GM18520 (cell line): Measurements from ENCODE around the gene TRIM41.

Experiments used
- ATAC-seq: cut with Tn5 transposase; IDR thresholded peaks from one replicate; pipeline ENCODE4 v1.9.1; 2021; ENCODE audit not compliant: unreplicated experiment

Gene TRIM41

GRCh38 chr5:181231432-181231831 is 8.4 kb downstream of the TRIM41 start:
- no peak for ATAC-seq

GRCh38 chr5:181232593-181232992 is 9.5 kb downstream of the TRIM41 start:
- no peak for ATAC-seq

DNA sequence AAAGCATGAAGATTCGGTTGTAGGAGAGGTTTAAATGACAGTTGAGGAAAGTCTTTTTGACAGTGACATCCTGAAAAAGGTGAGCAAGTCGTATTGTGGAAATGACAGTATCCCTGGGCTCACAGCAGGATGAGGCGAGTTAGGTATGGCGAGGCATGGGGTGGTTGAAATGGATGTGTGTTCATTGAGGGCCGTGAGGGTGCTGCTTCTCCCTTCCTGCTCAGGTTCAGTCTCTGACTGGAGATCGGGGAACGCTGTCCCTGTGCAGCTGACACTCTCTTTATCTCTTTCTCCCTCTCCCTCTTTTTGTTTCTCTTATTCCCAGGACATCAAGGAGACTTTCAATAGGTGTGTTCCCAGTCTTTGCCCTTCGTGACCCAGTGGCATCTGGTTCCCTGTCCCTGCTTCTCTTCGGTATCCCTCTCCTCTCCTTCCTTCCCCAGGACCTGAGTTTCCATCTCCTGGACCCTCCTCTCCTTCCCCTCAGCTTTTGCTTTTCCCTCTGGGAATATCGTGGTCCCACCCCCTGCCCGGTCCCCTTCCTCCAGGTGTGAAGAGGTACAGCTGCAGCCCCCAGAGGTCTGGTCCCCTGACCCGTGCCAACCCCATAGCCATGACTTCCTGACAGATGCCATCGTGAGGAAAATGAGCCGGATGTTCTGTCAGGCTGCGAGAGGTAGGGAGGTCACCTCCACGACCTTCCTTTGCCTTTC is 10.2 kb downstream of the TRIM41 start:
- ATAC-seq, result no peak

GRCh38 chr5:181233801-181234454 is 10.8 kb downstream of the TRIM41 start:
- ATAC-seq, result no peak

GRCh38 chr5:181234455-181235306 is 11.6 kb downstream of the TRIM41 start:
- ATAC-seq, result no peak

- no peak for ATAC-seq
Observed at GRCh38 chr5:181235323-181235688, 12.2 kb downstream of the TRIM41 start.

DNA sequence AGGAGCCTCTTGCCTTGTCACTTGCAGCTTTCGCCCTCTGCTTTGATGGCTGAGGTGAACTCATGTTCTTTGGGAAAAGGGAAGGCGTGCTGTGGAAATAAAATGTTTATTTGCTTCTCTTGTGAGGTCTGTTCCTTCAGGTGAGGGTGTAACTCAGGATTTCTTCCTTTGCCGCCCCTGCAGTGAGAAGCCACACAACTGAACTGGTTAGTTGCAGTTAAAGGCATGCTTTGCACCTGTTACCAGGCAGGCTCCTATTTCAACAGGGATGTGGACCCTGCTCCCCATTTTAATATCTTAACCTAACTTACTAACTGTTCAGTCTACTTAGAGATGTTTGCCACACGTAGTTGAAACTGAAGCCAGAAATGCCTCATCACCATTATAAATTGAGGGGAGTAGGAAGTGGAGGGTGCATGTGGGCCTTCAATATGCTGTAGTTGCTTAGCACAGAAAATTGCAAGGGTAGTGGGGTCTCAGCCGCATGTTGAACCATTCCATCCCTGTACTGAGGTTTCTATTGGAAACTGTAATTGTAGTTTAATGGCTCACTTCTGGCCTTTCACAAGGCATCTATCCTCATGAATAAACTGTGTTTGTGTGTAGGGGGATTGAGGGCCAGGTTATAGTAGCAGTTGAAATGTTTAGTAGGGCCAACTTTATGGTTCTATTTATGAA is 12.7 kb downstream of the TRIM41 start:
- ATAC-seq, result no peak

- ATAC-seq, result no peak
Observed at GRCh38 chr5:181236471-181236870, 13.4 kb downstream of the TRIM41 start.

DNA sequence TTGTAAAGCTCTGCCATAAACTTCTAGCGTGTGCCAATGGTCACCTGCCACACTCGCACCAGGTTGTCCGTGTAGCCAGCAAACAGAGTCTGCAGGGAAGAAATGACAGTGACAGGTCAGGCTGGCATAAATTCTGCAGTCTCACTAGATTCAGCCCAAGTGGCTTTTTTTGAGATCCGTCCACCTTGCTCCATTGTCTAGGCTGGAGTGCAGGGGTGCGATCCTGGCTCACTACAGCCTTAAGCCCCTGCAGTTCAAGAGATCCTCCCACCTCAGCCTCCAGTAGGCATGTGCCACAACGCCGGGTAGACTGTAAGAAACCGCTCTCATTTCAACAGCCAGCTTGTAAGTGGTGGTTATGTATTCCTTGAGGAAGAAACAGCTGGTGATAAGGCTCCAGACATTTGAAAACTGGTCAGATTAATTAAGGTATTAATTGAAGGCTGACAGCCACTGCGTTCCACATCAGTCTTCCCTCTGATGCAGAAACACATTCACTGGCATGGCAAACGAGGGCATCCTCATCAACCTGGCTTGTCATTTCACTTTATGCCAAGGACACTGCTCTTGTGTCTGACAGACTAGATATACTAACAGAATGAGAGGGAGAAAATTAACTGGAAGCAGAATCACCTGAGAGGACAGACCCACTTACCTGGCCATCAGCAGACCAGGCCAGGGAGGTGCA is 14.0 kb downstream of the TRIM41 start:
- ATAC-seq, result no peak

DNA sequence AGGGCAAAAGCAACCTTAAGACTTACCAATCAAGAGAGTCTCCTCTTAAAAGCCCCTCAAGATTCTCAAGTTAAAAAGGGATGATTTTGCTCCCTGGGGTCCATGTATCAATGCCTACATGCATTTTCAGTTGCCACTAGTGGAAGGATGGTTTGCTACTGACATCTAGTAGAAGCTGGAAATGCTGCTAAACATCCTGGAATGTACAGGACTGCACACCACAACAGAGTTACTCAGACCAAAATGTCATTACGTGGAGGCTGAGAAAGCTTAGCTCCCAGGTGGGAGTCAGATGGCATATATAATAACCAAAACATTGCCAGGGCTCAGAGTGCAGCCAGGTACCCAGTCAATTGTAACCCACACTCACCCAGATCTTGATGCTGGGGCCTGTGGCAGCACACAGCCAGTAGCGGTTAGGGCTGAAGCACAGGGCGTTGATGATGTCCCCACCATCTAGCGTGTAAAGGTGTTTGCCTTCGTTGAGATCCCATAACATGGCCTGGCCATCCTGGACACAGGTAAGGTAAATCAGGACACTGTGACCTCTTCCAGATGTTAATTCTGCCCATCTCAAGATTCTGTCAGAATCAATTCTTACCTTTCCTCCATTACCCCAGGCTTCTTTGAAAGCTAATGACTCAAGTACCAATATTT is 14.8 kb downstream of the TRIM41 start:
- no peak for ATAC-seq

- no peak for ATAC-seq
Observed at GRCh38 chr5:181239062-181239663, 16.1 kb downstream of the TRIM41 start.

DNA sequence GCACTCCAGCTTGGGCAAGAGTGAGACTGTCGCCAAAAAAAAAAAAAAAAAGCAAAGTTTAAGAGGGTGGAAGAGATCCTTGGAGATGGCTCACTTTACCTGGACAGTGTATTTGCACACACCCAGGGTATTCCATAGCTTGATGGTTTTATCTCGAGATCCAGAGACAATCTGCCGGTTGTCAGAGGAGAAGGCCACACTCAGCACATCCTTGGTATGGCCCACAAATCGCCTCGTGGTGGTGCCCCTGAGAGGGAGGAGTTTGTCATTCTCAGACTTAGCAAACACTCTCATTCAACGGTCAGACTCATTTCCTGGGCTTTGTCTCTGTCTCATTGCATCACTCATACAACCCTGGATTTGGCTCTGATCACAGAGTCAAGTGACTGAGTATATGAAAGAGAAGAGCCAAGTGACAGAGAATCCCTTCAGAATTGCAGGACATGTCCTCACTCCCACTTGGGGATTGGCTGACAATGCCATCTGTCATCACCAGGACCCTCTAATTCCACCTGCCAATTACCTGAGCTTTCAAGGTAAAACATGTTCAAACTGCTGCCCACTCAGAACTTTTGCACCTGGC is 18.4 kb downstream of the TRIM41 start:
- ATAC-seq, result no peak

DNA sequence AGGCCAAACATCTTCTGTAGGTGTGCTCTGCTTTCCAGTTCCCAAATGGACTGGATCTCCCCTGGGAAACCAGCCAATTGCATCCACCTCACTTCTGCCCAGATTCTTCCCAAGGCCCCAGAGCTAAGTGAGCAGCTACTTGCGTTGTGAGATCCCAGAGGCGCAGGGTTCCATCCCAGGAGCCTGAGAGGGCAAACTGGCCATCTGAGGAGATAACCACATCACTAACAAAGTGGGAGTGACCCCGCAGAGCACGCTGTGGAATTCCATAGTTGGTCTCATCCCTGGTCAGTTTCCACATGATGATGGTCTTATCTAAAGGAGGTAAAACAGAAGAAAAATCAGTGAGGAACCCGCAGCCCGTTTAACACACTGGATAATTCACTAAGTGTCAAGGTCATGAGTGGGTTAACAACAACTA is 19.0 kb downstream of the TRIM41 start:
- no peak for ATAC-seq

DNA sequence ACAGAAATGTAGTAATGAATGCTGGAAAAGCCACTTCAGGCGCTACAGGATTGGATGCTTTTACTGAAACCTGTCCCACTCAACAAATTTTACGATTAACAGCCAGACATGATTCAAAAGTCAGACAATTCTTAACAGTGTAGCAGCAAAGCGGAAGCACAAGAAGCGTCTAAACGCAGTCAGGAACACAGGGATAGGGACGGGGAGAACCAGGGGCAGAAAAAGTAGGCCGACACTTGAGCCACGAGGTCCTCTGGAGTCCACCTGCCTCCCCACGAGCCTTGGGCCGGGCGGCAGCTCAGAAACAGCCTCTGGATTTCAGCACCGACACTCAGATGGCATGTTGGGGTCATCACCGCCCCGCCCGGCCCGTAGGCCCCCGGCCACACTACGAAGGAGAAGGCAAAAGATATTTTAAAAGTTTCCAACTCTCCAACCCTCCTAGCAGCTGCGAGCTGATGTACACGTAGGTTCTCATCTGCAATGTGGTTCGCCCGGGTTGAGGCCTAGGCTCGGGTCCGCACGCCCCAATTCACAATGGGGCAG is 20.0 kb downstream of the TRIM41 start:
- no peak for ATAC-seq

GRCh38 chr5:181243564-181244343 is 20.7 kb downstream of the TRIM41 start, which contains the start of gene RACK1:
TSS of gene RACK1 (minus strand) at chr5:181243906. CDS start at chr5:181243800, 106 bp downstream.
- peak; percentile 44 for ATAC-seq

DNA sequence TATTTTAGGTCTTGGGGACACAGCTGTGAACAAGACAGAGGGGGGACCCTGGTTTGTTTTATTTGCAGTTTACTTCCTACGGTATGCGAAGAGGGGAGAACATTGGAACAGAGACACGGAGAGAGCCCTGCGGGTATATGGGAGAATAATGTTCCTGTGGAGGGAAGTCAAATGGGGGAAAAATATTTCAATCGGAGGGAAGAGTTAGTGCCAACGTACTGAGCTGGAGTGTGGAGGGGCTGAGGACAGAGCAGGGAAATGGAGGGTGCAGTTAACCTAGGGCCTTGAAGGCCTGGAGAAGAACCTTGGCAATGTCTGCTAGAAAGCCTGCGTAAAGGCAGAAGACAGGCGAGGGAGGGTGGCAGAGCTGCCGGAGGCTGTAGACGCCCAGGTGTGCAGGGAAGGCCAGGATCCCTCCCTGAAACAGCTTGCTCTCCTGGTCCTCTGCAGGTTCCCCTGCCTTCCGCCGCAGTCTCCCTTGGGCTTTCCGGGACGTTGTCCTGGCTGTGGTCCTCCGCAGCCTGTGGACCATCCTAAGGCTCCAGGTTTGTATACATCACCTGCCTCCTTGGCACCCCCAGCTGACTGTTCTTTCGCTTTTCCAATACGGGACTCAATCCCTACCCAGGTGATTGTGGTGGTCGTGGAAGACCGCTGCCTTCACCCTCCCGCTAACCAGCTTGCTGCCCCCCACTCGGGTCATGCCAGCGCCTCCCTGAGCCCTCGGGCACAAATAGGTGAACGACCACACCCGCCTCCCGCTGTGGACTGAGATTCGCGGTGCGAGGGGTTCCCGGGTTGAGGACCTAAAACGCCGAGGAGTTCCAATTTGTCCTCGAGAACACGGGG is 22.6 kb downstream of the TRIM41 start:
- ATAC-seq, result no peak

DNA sequence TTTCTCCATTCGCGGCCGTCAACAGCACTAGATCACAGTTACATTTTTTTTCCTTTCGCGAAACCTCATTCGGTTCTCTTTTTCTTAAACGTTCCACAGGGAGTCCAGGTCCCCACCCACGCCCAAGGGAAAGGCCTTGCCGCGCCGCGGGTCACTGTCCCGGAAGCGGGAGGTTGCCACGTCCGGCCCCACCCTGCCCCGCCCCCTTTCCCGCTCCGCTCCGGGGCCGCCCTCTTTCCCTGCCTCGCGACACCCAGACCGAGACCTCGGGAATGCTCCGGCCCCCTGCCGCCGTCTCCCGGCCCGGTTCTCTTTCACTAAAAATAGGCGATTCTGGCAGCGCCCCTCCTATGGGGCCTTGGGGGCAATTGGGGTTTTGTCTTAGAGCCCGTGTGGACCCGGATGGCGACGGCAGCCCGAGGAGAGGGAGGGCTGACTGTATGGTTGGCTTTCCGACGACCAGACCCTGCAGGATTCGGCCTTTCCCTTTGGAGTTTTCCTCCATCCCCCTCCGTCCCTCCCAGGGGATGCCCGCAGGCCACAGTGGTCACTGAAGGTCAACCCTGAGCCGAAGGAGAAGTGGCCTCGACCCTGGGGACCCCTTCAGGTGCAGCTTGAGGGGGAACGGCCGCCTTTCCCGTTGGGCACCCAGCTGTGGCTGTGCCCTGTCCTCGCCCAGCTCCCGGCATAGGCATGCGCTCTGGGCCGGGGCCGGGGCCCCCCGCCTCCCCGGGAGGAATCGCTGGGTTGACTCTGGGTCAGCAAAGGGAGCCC is 23.4 kb downstream of the TRIM41 start:
- ATAC-seq, result peak; percentile 30
